GM18870 (cell line): ENCODE measurements around the gene FEN1.

Experiments
- ATAC-seq: cut with Tn5 transposase; IDR thresholded peaks from one replicate; pipeline ENCODE4 v1.9.1; 2021; ENCODE audit warnings: moderate library complexity; ENCODE audit not compliant: unreplicated experiment

The FEN1 gene

GRCh38 chr11:61756452-61757212, 36.1 kb upstream of the FEN1 start:
- peak; percentile 54 for ATAC-seq

- ATAC-seq = no peak
These were observed 35.4 kb upstream of the FEN1 start for GRCh38 chr11:61757213-61757862.

GRCh38 chr11:61760946-61761345, 31.8 kb upstream of the FEN1 start:
- no peak for ATAC-seq

- no peak for ATAC-seq
These were observed 31.1 kb upstream of the FEN1 start for GRCh38 chr11:61761440-61762222.

- ATAC-seq = no peak
These were observed 30.5 kb upstream of the FEN1 start for GRCh38 chr11:61762223-61762615.

GRCh38 chr11:61762798-61763197, 29.9 kb upstream of the FEN1 start:
- no peak for ATAC-seq

- no peak for ATAC-seq
These were observed 28.6 kb upstream of the FEN1 start for GRCh38 chr11:61763930-61764605.

GRCh38 chr11:61764606-61765260, 28.0 kb upstream of the FEN1 start:
- ATAC-seq = no peak

GRCh38 chr11:61765550-61766253, 27.0 kb upstream of the FEN1 start:
- no peak for ATAC-seq

- ATAC-seq = no peak
These were observed 26.3 kb upstream of the FEN1 start for GRCh38 chr11:61766353-61766841.

GRCh38 chr11:61768376-61769076, 24.2 kb upstream of the FEN1 start:
- no peak for ATAC-seq

GRCh38 chr11:61769169-61769920, 23.4 kb upstream of the FEN1 start:
- no peak for ATAC-seq

- no peak for ATAC-seq
These were observed 22.6 kb upstream of the FEN1 start for GRCh38 chr11:61769946-61770683.

- no peak for ATAC-seq
These were observed 21.4 kb upstream of the FEN1 start for GRCh38 chr11:61771195-61771894.

GRCh38 chr11:61771985-61772455, 20.7 kb upstream of the FEN1 start:
- no peak for ATAC-seq

- no peak for ATAC-seq
These were observed 19.4 kb upstream of the FEN1 start for GRCh38 chr11:61773356-61773755.

GRCh38 chr11:61773809-61774208, 18.9 kb upstream of the FEN1 start:
- no peak for ATAC-seq
